GM12865 (cell line): Measurements from ENCODE around the gene VPS13C.

Source experiments
- DNase-seq: peaks from one replicate; pipeline ENCODE4 v3.0.0; 2010; ENCODE audit warnings: low read depth
- H3K4me3 ChIP-seq: 2 replicates; pipeline ENCODE4 v1.5.1; 2011; ENCODE audit warnings: mild to moderate bottlenecking, low read depth, low read length, control low read depth
- CTCF ChIP-seq: IDR thresholded peaks from 2 replicates; pipeline ENCODE4 v1.5.1; 2011; ENCODE audit warnings: low read length, control low read depth, low read depth, inconsistent platforms; ENCODE audit not compliant: insufficient read depth; ENCODE audit errors: missing control alignments

VPS13C gene

GRCh38 chr15:62089616-62090015, 29.4 kb upstream of the VPS13C start:
- no peak for TF ChIP-seq CTCF
- H3K4me3 ChIP-seq = no peak overlapping the region
- DNase-seq = no peak

GRCh38 chr15:62088353-62088693, 28.1 kb upstream of the VPS13C start:
- H3K4me3 ChIP-seq = no peak overlapping the region
- no peak for DNase-seq
- no peak for TF ChIP-seq CTCF

- no peak for DNase-seq
- H3K4me3 ChIP-seq = no peak overlapping the region
- no peak for TF ChIP-seq CTCF
Observed at GRCh38 chr15:62087671-62088352, 27.6 kb upstream of the VPS13C start.

- H3K4me3 ChIP-seq = no peak overlapping the region
- no peak for DNase-seq
- TF ChIP-seq CTCF = no peak
Observed at GRCh38 chr15:62085740-62086139, 25.5 kb upstream of the VPS13C start.

- no peak for DNase-seq
- no peak overlapping the region for H3K4me3 ChIP-seq
- TF ChIP-seq CTCF = no peak
Observed at GRCh38 chr15:62083194-62084154, 23.2 kb upstream of the VPS13C start.

GRCh38 chr15:62079594-62079993, 19.3 kb upstream of the VPS13C start:
- no peak for TF ChIP-seq CTCF
- no peak for DNase-seq
- no peak overlapping the region for H3K4me3 ChIP-seq
